MM.1S (cell line): ENCODE results near the gene B3GALNT1.

Source experiments
- DNase-seq: peaks from one replicate; pipeline ENCODE4 v3.0.0-alpha.2; 2015
- H2AFZ ChIP-seq: fragments of 300-600 bp; sonication (generic); 2 replicates; pipeline ENCODE4 v1.6.0; 2016; ENCODE audit warnings: antibody characterized with exemption, low read length
- H3F3A ChIP-seq: fragments of 300-600 bp; sonication (generic); 2 replicates; pipeline ENCODE4 v1.6.1; 2016; ENCODE audit warnings: mild to moderate bottlenecking, antibody characterized with exemption, low read length, moderate library complexity, mixed read lengths; ENCODE audit not compliant: insufficient read depth
- H3K27ac ChIP-seq: fragments of 300-600 bp; sonication (generic); 2 replicates; pipeline ENCODE4 v1.5.1; 2016; ENCODE audit warnings: mild to moderate bottlenecking, low read length
- H3K27me3 ChIP-seq: fragments of 300-600 bp; sonication (generic); replicated peaks from 2 replicates; pipeline ENCODE4 v1.6.0; 2016; ENCODE audit warnings: low read length; ENCODE audit not compliant: insufficient read depth
- H3K36me3 ChIP-seq: fragments of 300-600 bp; sonication (generic); replicated peaks from 2 replicates; pipeline ENCODE4 v1.6.1; 2016; ENCODE audit warnings: mild to moderate bottlenecking, low read length, mixed read lengths; ENCODE audit not compliant: insufficient read depth
- H3K4me1 ChIP-seq: fragments of 300-600 bp; sonication (generic); 2 replicates; pipeline ENCODE4 v1.6.1; 2016; ENCODE audit warnings: low read length, mixed read lengths
- H3K4me2 ChIP-seq: fragments of 300-600 bp; sonication (generic); 2 replicates; pipeline ENCODE4 v1.6.0; 2016; ENCODE audit warnings: low read depth, low read length
- H3K4me3 ChIP-seq: fragments of 300-600 bp; sonication (generic); 2 replicates; pipeline ENCODE4 v1.5.1; 2016; ENCODE audit warnings: low read length, mixed read lengths
- H3K79me2 ChIP-seq: fragments of 300-600 bp; sonication (generic); 2 replicates; pipeline ENCODE4 v1.6.1; 2016; ENCODE audit warnings: mixed run types, low read length, mixed read lengths
- H3K9ac ChIP-seq: fragments of 300-600 bp; sonication (generic); 2 replicates; pipeline ENCODE4 v1.6.1; 2016; ENCODE audit warnings: low read length, mixed read lengths
- H3K9me2 ChIP-seq: fragments of 300-600 bp; sonication (generic); replicated peaks from 2 replicates; pipeline ENCODE4 v1.6.1; 2016; ENCODE audit warnings: mild to moderate bottlenecking, low read length, mixed read lengths; ENCODE audit not compliant: insufficient read depth
- H3K9me3 ChIP-seq: fragments of 300-600 bp; sonication (generic); replicated peaks from 2 replicates; pipeline ENCODE4 v1.6.1; 2016; ENCODE audit warnings: mild to moderate bottlenecking, low read length, mixed read lengths; ENCODE audit not compliant: insufficient read depth
- H4K20me1 ChIP-seq: fragments of 300-600 bp; sonication (generic); 2 replicates; pipeline ENCODE4 v1.6.1; 2016; ENCODE audit warnings: mild to moderate bottlenecking, low read length, moderate library complexity, mixed read lengths; ENCODE audit not compliant: insufficient read depth
- CTCF ChIP-seq: fragments of 300-600 bp; sonication (generic); IDR thresholded peaks from 2 replicates; pipeline ENCODE4 v1.5.1; 2016; ENCODE audit warnings: antibody characterized with exemption, low read length, mixed read lengths
- EZH2 ChIP-seq: fragments of 300-600 bp; sonication (generic); optimal IDR thresholded peaks from 2 replicates; pipeline ENCODE3; 2017; ENCODE audit warnings: low read depth, mild to moderate bottlenecking, antibody characterized with exemption, low read length, mixed read lengths
- EZH2phosphoT487 ChIP-seq: fragments of 300-600 bp; sonication (generic); IDR thresholded peaks from 2 replicates; pipeline ENCODE4 v1.6.1; 2018; ENCODE audit warnings: antibody characterized with exemption, low read length

B3GALNT1 gene

GRCh38 chr3:161084277-161084676 is 20.9 kb downstream of the B3GALNT1 start:
- TF ChIP-seq CTCF (no peak), EZH2 (no peak), EZH2phosphoT487 (no peak)
- H3K9ac ChIP-seq, result no peak overlapping the region
- H3K9me3 ChIP-seq, result no peaks in the 10 kb centered on the region
- H3K79me2 ChIP-seq, result no peaks in the 10 kb centered on the region
- H3K4me2 ChIP-seq, result no peak overlapping the region
- H3K4me1 ChIP-seq, result peaks cover 6% of the 10 kb centered on the region; the same call in 1 of the 2 replicates
- H3K27ac ChIP-seq, result no peak overlapping the region
- H3F3A ChIP-seq, result no peaks in the 10 kb centered on the region
- no peak overlapping the region for H2AFZ ChIP-seq
- H3K4me3 ChIP-seq, result no peak overlapping the region
- H3K27me3 ChIP-seq, result no peaks in the 10 kb centered on the region
- DNase-seq, result no peak
- no peaks in the 10 kb centered on the region for H4K20me1 ChIP-seq
- H3K9me2 ChIP-seq, result no peaks in the 10 kb centered on the region
- H3K36me3 ChIP-seq, result no peaks in the 10 kb centered on the region

- H3K4me2 ChIP-seq, result no peak overlapping the region
- H3K9ac ChIP-seq, result no peak overlapping the region
- no peak overlapping the region for H3K4me3 ChIP-seq
- TF ChIP-seq CTCF (no peak), EZH2 (no peak), EZH2phosphoT487 (no peak)
- peaks cover 6% of the 10 kb centered on the region; the same call in 1 of the 2 replicates for H3K4me1 ChIP-seq
- no peaks in the 10 kb centered on the region for H3K9me3 ChIP-seq
- H3K27ac ChIP-seq, result no peak overlapping the region
- no peaks in the 10 kb centered on the region for H3K9me2 ChIP-seq
- H3K79me2 ChIP-seq, result no peaks in the 10 kb centered on the region
- H4K20me1 ChIP-seq, result no peaks in the 10 kb centered on the region
- H3K27me3 ChIP-seq, result no peaks in the 10 kb centered on the region
- H3K36me3 ChIP-seq, result no peaks in the 10 kb centered on the region
- no peaks in the 10 kb centered on the region for H3F3A ChIP-seq
- H2AFZ ChIP-seq, result no peak overlapping the region
- DNase-seq, result no peak
Observed at GRCh38 chr3:161083131-161083530, 22.0 kb downstream of the B3GALNT1 start.

- Histone ChIP-seq H3K27me3 (no peaks in the 10 kb centered on the region), H3K27ac (no peak overlapping the region), H3K36me3 (no peaks in the 10 kb centered on the region), H3K9me2 (no peaks in the 10 kb centered on the region), H3K79me2 (no peaks in the 10 kb centered on the region), H3F3A (no peaks in the 10 kb centered on the region), H3K4me3 (no peak overlapping the region), H3K4me1 (peaks cover 6% of the 10 kb centered on the region; the same call in 1 of the 2 replicates), H2AFZ (peak overlapping the region; percentile 7; the same call in 1 of the 2 replicates), H4K20me1 (no peaks in the 10 kb centered on the region), H3K9ac (no peak overlapping the region), H3K9me3 (no peaks in the 10 kb centered on the region), H3K4me2 (peak overlapping the region; percentile 21; the same call in 1 of the 2 replicates)
- DNase-seq, result no peak
- TF ChIP-seq CTCF, result no peak
- TF ChIP-seq EZH2phosphoT487, result no peak
Observed at GRCh38 chr3:161082063-161082462, 23.1 kb downstream of the B3GALNT1 start.
